IMR-90 (cell line): ENCODE results near the gene IFFO2. TPM values are rescaled to one million over a fixed set of nuclear protein-coding genes. Genes with fewer than 3 reads are reported as not detected.

ENCODE experiments used
- ATAC-seq: fragments of 200-7000 bp; cut with Tn5 transposase; 2 replicates; pipeline ENCODE4 v1.9.1; 2020; ENCODE audit warnings: low read depth, mild to moderate bottlenecking, moderate library complexity
- BruUV-seq: library from RNA; stranded (reverse); fragments of 400-500 nt; replicated peaks from 2 replicates; lab custom pipeline; 2021; lab: Mats Ljungman, UMichigan
- CTCF ChIA-PET: fragments of 300-600 bp; formaldehyde crosslinking; extraction: SDS; loops from one replicate; lab custom pipeline; 2021; ENCODE audit warnings: antibody characterized with exemption; lab: Yijun Ruan, JAX
- POLR2A ChIA-PET: fragments of 300-600 bp; sonication (Branson Sonifier 250); formaldehyde crosslinking; loops from one replicate; lab custom pipeline; 2022; ENCODE audit warnings: antibody characterized with exemption; ENCODE audit not compliant: unreplicated experiment; lab: Charles Lee
- DNase-seq: peaks from one replicate; pipeline ENCODE4 v3.0.0; 2013
- H2AFZ ChIP-seq: replicated peaks from 2 replicates; pipeline ENCODE3; 2013; ENCODE audit warnings: low read length, mild to moderate bottlenecking; ENCODE audit not compliant: poor library complexity
- H2AK5ac ChIP-seq: 2 replicates; pipeline ENCODE4 v1.6.1; 2013; ENCODE audit warnings: low read depth, low read length, inconsistent platforms
- H2AK9ac ChIP-seq: replicated peaks from 2 replicates; pipeline ENCODE3; 2013; ENCODE audit warnings: mild to moderate bottlenecking, low read depth, low read length, moderate library complexity; ENCODE audit not compliant: poor library complexity
- H2BK120ac ChIP-seq: 2 replicates; pipeline ENCODE4 v1.6.1; 2013; ENCODE audit warnings: low read depth, low read length, inconsistent platforms
- H2BK15ac ChIP-seq: 3 replicates; pipeline ENCODE4 v1.6.1; 2013; ENCODE audit warnings: low read depth, low read length, inconsistent platforms
- H2BK20ac ChIP-seq: 2 replicates; pipeline ENCODE4 v1.6.1; 2013; ENCODE audit warnings: low read depth, mild to moderate bottlenecking, inconsistent platforms, low read length, moderate library complexity
- H2BK5ac ChIP-seq: 2 replicates; pipeline ENCODE4 v1.6.1; 2013; ENCODE audit warnings: mild to moderate bottlenecking, low read depth, low read length, inconsistent platforms; ENCODE audit not compliant: poor library complexity, severe bottlenecking
- H3K14ac ChIP-seq: replicated peaks from 2 replicates; pipeline ENCODE4 v1.6.1; 2013; ENCODE audit warnings: low read depth, low read length, inconsistent platforms
- H3K18ac ChIP-seq: 2 replicates; pipeline ENCODE4 v1.6.1; 2013; ENCODE audit warnings: low read depth, low read length, control low read depth
- H3K23ac ChIP-seq: 2 replicates; pipeline ENCODE4 v1.6.1; 2013; ENCODE audit warnings: low read depth, low read length, inconsistent platforms
- H3K27ac ChIP-seq: 2 replicates; pipeline ENCODE4 v1.5.1; 2013; ENCODE audit warnings: mild to moderate bottlenecking, control low read depth, low read length; ENCODE audit not compliant: insufficient read depth
- H3K27me3 ChIP-seq: 2 replicates; pipeline ENCODE4 v1.6.1; 2013; ENCODE audit warnings: low read length; ENCODE audit not compliant: control insufficient read depth, insufficient read depth
- H3K36me3 ChIP-seq: 2 replicates; pipeline ENCODE4 v1.6.1; 2013; ENCODE audit warnings: low read length, mixed read lengths; ENCODE audit not compliant: control insufficient read depth, insufficient read depth
- H3K4ac ChIP-seq: 2 replicates; pipeline ENCODE4 v1.6.1; 2013; ENCODE audit warnings: low read depth, low read length, inconsistent platforms
- H3K4me1 ChIP-seq: 2 replicates; pipeline ENCODE4 v1.6.1; 2013; ENCODE audit warnings: low read length, mixed read lengths; ENCODE audit not compliant: control insufficient read depth, insufficient read depth
- H3K4me2 ChIP-seq: 2 replicates; pipeline ENCODE4 v1.6.1; 2013; ENCODE audit warnings: low read depth, mild to moderate bottlenecking, control low read depth, low read length, moderate library complexity
- H3K4me3 ChIP-seq: 2 replicates; pipeline ENCODE4 v1.5.1; 2013; ENCODE audit warnings: low read depth, mild to moderate bottlenecking, control low read depth, low read length, moderate library complexity; ENCODE audit not compliant: insufficient read depth
- H3K56ac ChIP-seq: 2 replicates; pipeline ENCODE4 v1.6.1; 2013; ENCODE audit warnings: low read length, inconsistent platforms; ENCODE audit not compliant: insufficient read depth; ENCODE audit errors: extremely low read depth
- H3K79me1 ChIP-seq, 2 experiments: 2 replicates each; pipeline ENCODE4 v1.6.1; 2013; ENCODE audit warnings: low read length in 2 of 2, inconsistent platforms in 1 of 2, low read depth in 1 of 2
- H3K9ac ChIP-seq: 2 replicates; pipeline ENCODE4 v1.6.1; 2013; ENCODE audit warnings: low read depth, low read length, control low read depth
- H3K9me1 ChIP-seq: 2 replicates; pipeline ENCODE4 v1.6.1; 2013; ENCODE audit warnings: low read length, inconsistent platforms; ENCODE audit not compliant: insufficient read depth
- H3K9me3 ChIP-seq: 2 replicates; pipeline ENCODE4 v1.6.1; 2013; ENCODE audit warnings: low read length; ENCODE audit not compliant: control insufficient read depth, insufficient read depth
- H4K20me1 ChIP-seq: 2 replicates; pipeline ENCODE4 v1.6.1; 2013; ENCODE audit warnings: low read length, inconsistent platforms; ENCODE audit not compliant: insufficient read depth
- H4K5ac ChIP-seq: 2 replicates; pipeline ENCODE4 v1.6.1; 2013; ENCODE audit warnings: mild to moderate bottlenecking, low read depth, low read length, control low read depth
- H4K8ac ChIP-seq, 2 experiments: 2 replicates each; pipeline ENCODE4 v1.6.1; 2013; ENCODE audit warnings: low read depth in 2 of 2, low read length in 2 of 2, control low read depth in 1 of 2, inconsistent platforms in 1 of 2
- H4K91ac ChIP-seq: 2 replicates; pipeline ENCODE4 v1.6.1; 2013; ENCODE audit warnings: low read depth, low read length, inconsistent platforms; ENCODE audit not compliant: insufficient read depth
- RAD21 ChIP-seq: IDR thresholded peaks from 2 replicates; pipeline ENCODE4 v1.6.1; 2012; ENCODE audit warnings: low read length, improper control_type of control experiment
- USF2 ChIP-seq: fragments of 150-350 bp; IDR thresholded peaks from 2 replicates; pipeline ENCODE4 v1.6.1; 2017; ENCODE audit warnings: mild to moderate bottlenecking, antibody characterized with exemption, low read length, low read depth
- WGBS, 2 experiments: methylation state at CpG; one replicate each; pipeline versions ENCODE4 v1.1.5 to v1.1.7; 2013; ENCODE audit warnings: missing lambda C conversion rate in 2 of 2; ENCODE audit not compliant: insufficient read length in 1 of 2; ENCODE audit errors: extremely low coverage in 2 of 2; 5-methylcytosine and 5-hydroxymethylcytosine counted together
- dilution Hi-C: fragments of 300-500 bp; cut with HindIII; formaldehyde crosslinking; loops from one replicate; pipeline ENCODE4 v1.14.3; 2018; ENCODE audit warnings: low sequenced_read_pairs; ENCODE audit not compliant: unreplicated experiment
- in situ Hi-C: fragments of 300-500 bp; cut with MboI; formaldehyde crosslinking; loops from 3 replicates; pipeline ENCODE4 v1.14.3; 2019; ENCODE audit warnings: low sequenced_read_pairs, inconsistent platforms, mixed read lengths
- intact Hi-C: fragments of 100-400 bp; cut with micrococcal nuclease; formaldehyde crosslinking; loops from 2 replicates; pipeline ENCODE4 v1.10.0; 2022
- polyA plus RNA-seq, 3 experiments: library from polyadenylated mRNA; depleted of rRNA; stranded (reverse); fragments of >200 nt; gene quantifications; 2 replicates each; pipeline ENCODE4 v1.2.3, GENCODE V29; 2012; ENCODE audit warnings: low replicate concordance in 1 of 3
- total RNA-seq: library from RNA; depleted of rRNA; stranded (reverse); fragments of >200 nt; gene quantifications from 2 replicates; pipeline ENCODE4 v1.2.3, GENCODE V29; 2012

Gene IFFO2
- total and polyA plus RNA-seq, 2 of the 4 experiments (the other 2 are of a cell fraction): 14.5 to 18.2 TPM

GRCh38 chr1:18946550-18947381, 9.7 kb downstream of the IFFO2 start:
- peak overlapping the region; percentile 69 for H2AK9ac ChIP-seq
- H3K36me3 ChIP-seq: 0 out of 2 replicates have a peak, but pooled peaks cover 1% of the 10 kb centered on the region
- H3K9me3 ChIP-seq: no peaks in the 10 kb centered on the region
- no peak overlapping the region for H3K4me3 ChIP-seq
- no peaks in the 10 kb centered on the region for H4K20me1 ChIP-seq
- no peak overlapping the region for H3K9ac ChIP-seq
- ChIA-PET POLR2A (no interaction called here), CTCF (no interaction called here)
- H3K9me1 ChIP-seq: peaks cover 37% of the 10 kb centered on the region
- H3K4me2 ChIP-seq: no peak overlapping the region
- no peak overlapping the region for H4K5ac ChIP-seq
- TF ChIP-seq RAD21 (no peak), USF2 (peak; percentile 73; the same call in 1 of the 2 replicates)
- no TSS peak for BruUV-seq
- DNase-seq (no peak), ATAC-seq (no peak)
- peaks cover 18 to 92% of the 10 kb centered on the region in 2 experiments for H3K79me1 ChIP-seq
- no peaks in the 10 kb centered on the region for H3K27me3 ChIP-seq
- no peak overlapping the region for H2BK5ac ChIP-seq
- H3K4me1 ChIP-seq: peaks cover 58% of the 10 kb centered on the region
- H2AK5ac ChIP-seq: peak overlapping the region; percentile 84
- H4K8ac ChIP-seq: peak overlapping the region; percentile 36 to 52; a peak in 2 of 4 replicates
- H4K91ac ChIP-seq: peak overlapping the region; percentile 19
- intact Hi-C loops: no loop called here
- H2AFZ ChIP-seq: peak overlapping the region; percentile 5
- no peak overlapping the region for H2BK20ac ChIP-seq
- H3K56ac ChIP-seq: no peak overlapping the region
- peak overlapping the region; percentile 10; the same call in 1 of the 2 replicates for H3K27ac ChIP-seq
- H2BK15ac ChIP-seq: peak overlapping the region; percentile 20; the same call in 1 of the 3 replicates
- in situ Hi-C loops: no loop called here
- H3K4ac ChIP-seq: peak overlapping the region; percentile 73
- peak overlapping the region; percentile 43; the same call in 1 of the 2 replicates for H3K14ac ChIP-seq
- H3K23ac ChIP-seq: peak overlapping the region; percentile 67
- 0 out of 2 replicates have a peak overlapping the region, but pooled peaks have one; percentile 8 for H2BK120ac ChIP-seq
- H3K18ac ChIP-seq: no peak overlapping the region
- WGBS, 2 experiments: 75% methylated on average over 9 of the region's 15 CpGs; no CpG with 5 or more reads in 1 of the 2 experiments
- dilution Hi-C loops: no loop called here
